Astrocyte (in vitro differentiated cells and primary cell): Measurements from ENCODE around the gene CACNG1. TPM values are rescaled to one million over a fixed set of nuclear protein-coding genes. Genes with fewer than 3 reads are reported as not detected.

Experiments used
- DNase-seq: peaks from one replicate; pipeline ENCODE4 v3.0.0-alpha.2; 2010; ENCODE audit warnings: low read depth
- FAIRE-seq: peaks from 2 replicates; lab custom pipeline; 2011; peaks lifted over from hg19 to GRCh38; lab: Jason Lieb, UNC
- H2AFZ ChIP-seq: 2 replicates; pipeline ENCODE4 v1.6.0; 2012; ENCODE audit warnings: low read depth, low read length, inconsistent platforms
- H3K27ac ChIP-seq: 2 replicates; pipeline ENCODE4 v1.5.1; 2011; ENCODE audit warnings: low read depth, low read length, inconsistent platforms
- H3K27me3 ChIP-seq: 2 replicates; pipeline ENCODE4 v1.6.0; 2011; ENCODE audit warnings: low read length, inconsistent platforms; ENCODE audit not compliant: insufficient read depth
- H3K36me3 ChIP-seq: 2 replicates; pipeline ENCODE4 v1.5.1; 2011; ENCODE audit warnings: low read length, inconsistent platforms; ENCODE audit not compliant: insufficient read depth
- H3K4me1 ChIP-seq: 2 replicates; pipeline ENCODE4 v1.5.1; 2011; ENCODE audit warnings: low read length, inconsistent platforms; ENCODE audit not compliant: insufficient read depth
- H3K4me2 ChIP-seq: 2 replicates; pipeline ENCODE4 v1.6.0; 2012; ENCODE audit warnings: low read length, inconsistent platforms
- H3K4me3 ChIP-seq: 2 replicates; pipeline ENCODE4 v1.5.1; 2011; ENCODE audit warnings: low read depth, mild to moderate bottlenecking, low read length, inconsistent platforms; ENCODE audit not compliant: insufficient read depth
- H3K79me2 ChIP-seq: 2 replicates; pipeline ENCODE4 v1.6.0; 2012; ENCODE audit warnings: mild to moderate bottlenecking, low read length, inconsistent platforms; ENCODE audit not compliant: insufficient read depth
- H3K9ac ChIP-seq: 2 replicates; pipeline ENCODE4 v1.6.0; 2012; ENCODE audit warnings: mild to moderate bottlenecking, low read length, inconsistent platforms
- H3K9me3 ChIP-seq: 2 replicates; pipeline ENCODE4 v1.5.1; 2012; ENCODE audit warnings: low read depth, mild to moderate bottlenecking, low read length, inconsistent platforms; ENCODE audit not compliant: insufficient read depth
- H4K20me1 ChIP-seq: 2 replicates; pipeline ENCODE4 v1.6.0; 2012; ENCODE audit warnings: low read length, inconsistent platforms; ENCODE audit not compliant: insufficient read depth
- H3K27ac Mint-ChIP-seq: one replicate; pipeline ENCODE4 v1.8.0; 2021; ENCODE audit warnings: mild to moderate bottlenecking, mixed read lengths; ENCODE audit not compliant: unreplicated experiment
- H3K27me3 Mint-ChIP-seq: one replicate; pipeline ENCODE4 v1.8.0; 2021; ENCODE audit warnings: low read depth, mixed read lengths; ENCODE audit not compliant: unreplicated experiment
- H3K36me3 Mint-ChIP-seq: one replicate; pipeline ENCODE4 v1.8.0; 2021; ENCODE audit warnings: low read depth, mixed read lengths; ENCODE audit not compliant: unreplicated experiment
- H3K4me1 Mint-ChIP-seq: one replicate; pipeline ENCODE4 v1.8.0; 2021; ENCODE audit warnings: low read depth, mixed read lengths; ENCODE audit not compliant: unreplicated experiment
- H3K4me3 Mint-ChIP-seq: one replicate; pipeline ENCODE4 v1.8.0; 2021; ENCODE audit warnings: mild to moderate bottlenecking, moderate library complexity, mixed read lengths; ENCODE audit not compliant: unreplicated experiment
- H3K9me3 Mint-ChIP-seq: one replicate; pipeline ENCODE4 v1.8.0; 2021; ENCODE audit warnings: mild to moderate bottlenecking, mixed read lengths; ENCODE audit not compliant: unreplicated experiment
- CTCF ChIP-seq: IDR thresholded peaks from 2 replicates; pipeline ENCODE4 v1.5.1; 2011; ENCODE audit warnings: low read depth, mild to moderate bottlenecking, inconsistent platforms, low read length, moderate library complexity; ENCODE audit not compliant: insufficient read depth
- EZH2 ChIP-seq: IDR thresholded peaks from 2 replicates; pipeline ENCODE4 v1.6.1; 2012; ENCODE audit warnings: mild to moderate bottlenecking, low read length, inconsistent platforms; ENCODE audit not compliant: insufficient read depth
- total RNA-seq: library from RNA; stranded (reverse); gene quantifications from 2 replicates; pipeline ENCODE4 v1.2.1, GENCODE V29; 2021

Gene CACNG1
- total RNA-seq, 1 donor from 2014 or later = not detected

- no peaks in the 10 kb centered on the region for H3K4me1 ChIP-seq
- Mint-ChIP-seq H3K4me3 (no peak overlapping the region), H3K27ac (no peak overlapping the region), H3K4me1 (no peaks in the 10 kb centered on the region), H3K36me3 (peaks cover 4% of the 10 kb centered on the region), H3K9me3 (peaks cover 26% of the 10 kb centered on the region), H3K27me3 (peaks cover 30% of the 10 kb centered on the region)
- H3K79me2 ChIP-seq = no peaks in the 10 kb centered on the region
- no peak overlapping the region for H2AFZ ChIP-seq
- no peak for FAIRE-seq
- H3K9ac ChIP-seq = no peak overlapping the region
- no peaks in the 10 kb centered on the region for H4K20me1 ChIP-seq
- no peak overlapping the region for H3K4me2 ChIP-seq
- H3K27ac ChIP-seq = no peak overlapping the region
- no peaks in the 10 kb centered on the region for H3K36me3 ChIP-seq
- H3K27me3 ChIP-seq = no peaks in the 10 kb centered on the region
- H3K4me3 ChIP-seq = no peak overlapping the region
- peaks cover 12% of the 10 kb centered on the region for H3K9me3 ChIP-seq
- no peak for TF ChIP-seq EZH2
- no peak for TF ChIP-seq CTCF
- no peak for DNase-seq
Observed at GRCh38 chr17:67051837-67052236, 7.5 kb downstream of the CACNG1 start.

GRCh38 chr17:67052720-67053437 is 8.5 kb downstream of the CACNG1 start:
- DNase-seq (no peak), FAIRE-seq (no peak)
- Histone ChIP-seq H3K79me2 (no peaks in the 10 kb centered on the region), H3K4me2 (no peak overlapping the region), H3K27ac (no peak overlapping the region), H2AFZ (no peak overlapping the region), H3K9me3 (peaks cover 9% of the 10 kb centered on the region), H3K4me1 (no peaks in the 10 kb centered on the region), H3K27me3 (no peaks in the 10 kb centered on the region), H4K20me1 (no peaks in the 10 kb centered on the region), H3K36me3 (no peaks in the 10 kb centered on the region), H3K4me3 (no peak overlapping the region), H3K9ac (no peak overlapping the region)
- no peak overlapping the region for H3K27ac Mint-ChIP-seq
- H3K9me3 Mint-ChIP-seq = peaks cover 18% of the 10 kb centered on the region
- no peak overlapping the region for H3K4me3 Mint-ChIP-seq
- TF ChIP-seq EZH2 (no peak), CTCF (no peak)
- peaks cover 25% of the 10 kb centered on the region for H3K27me3 Mint-ChIP-seq
- no peaks in the 10 kb centered on the region for H3K36me3 Mint-ChIP-seq
- no peaks in the 10 kb centered on the region for H3K4me1 Mint-ChIP-seq

GRCh38 chr17:67053438-67054000 is 9.2 kb downstream of the CACNG1 start:
- Histone ChIP-seq H3K79me2 (no peaks in the 10 kb centered on the region), H3K36me3 (no peaks in the 10 kb centered on the region), H3K4me2 (no peak overlapping the region), H3K9ac (no peak overlapping the region), H3K27me3 (no peaks in the 10 kb centered on the region), H3K9me3 (peaks cover 9% of the 10 kb centered on the region), H3K4me1 (no peaks in the 10 kb centered on the region), H3K4me3 (no peak overlapping the region), H4K20me1 (no peaks in the 10 kb centered on the region), H3K27ac (no peak overlapping the region), H2AFZ (no peak overlapping the region)
- TF ChIP-seq CTCF (no peak), EZH2 (no peak)
- Mint-ChIP-seq H3K4me1 (no peaks in the 10 kb centered on the region), H3K9me3 (peaks cover 15% of the 10 kb centered on the region), H3K4me3 (no peak overlapping the region), H3K27ac (no peak overlapping the region), H3K27me3 (peaks cover 25% of the 10 kb centered on the region), H3K36me3 (no peaks in the 10 kb centered on the region)
- no peak for DNase-seq
- FAIRE-seq = no peak
